HCT116 (cell line): ENCODE data around the gene EFCAB5. TPM values are rescaled to one million over a fixed set of nuclear protein-coding genes. Genes with fewer than 3 reads are reported as not detected.

Experiments used
- POLR2AphosphoS5 ChIP-seq: IDR thresholded peaks from 2 replicates; pipeline ENCODE4 v1.6.1; 2011; ENCODE audit warnings: mild to moderate bottlenecking, low read depth, low read length, moderate library complexity
- REST ChIP-seq: IDR thresholded peaks from 2 replicates; pipeline ENCODE4 v1.6.1; 2012; ENCODE audit warnings: low read depth
- SIN3A ChIP-seq: IDR thresholded peaks from 2 replicates; pipeline ENCODE4 v1.6.1; 2012; ENCODE audit warnings: low read depth
- SRF ChIP-seq: IDR thresholded peaks from 2 replicates; pipeline ENCODE4 v1.6.1; 2012; ENCODE audit warnings: low read depth
- ZNF274 ChIP-seq: fragments of 200-500 bp; sonication (Bioruptor generic); IDR thresholded peaks from 2 replicates; pipeline ENCODE4 v1.6.1; 2014; ENCODE audit warnings: mild to moderate bottlenecking, low read depth, low read length, inconsistent platforms
- total RNA-seq: library from RNA; stranded (reverse); gene quantifications from one replicate; pipeline ENCODE4 v1.2.1, GENCODE V29; 2021; ENCODE audit not compliant: unreplicated experiment
- TF ChIP-seq, protein P1 (sequence below), 3 experiments: fragments of 200-600 bp in 1 of 3; sonication (generic) in 1 of 3; IDR thresholded peaks in 2 of 3; conservative IDR thresholded peaks in 1 of 3; 2 replicates each; pipeline ENCODE4 v1.5.1; 2012 to 2017; ENCODE audit warnings: low read depth in 2 of 3, low read length in 2 of 3, antibody characterized with exemption in 1 of 3, borderline replicate concordance in 1 of 3, control low read depth in 1 of 3, mild to moderate bottlenecking in 1 of 3, mixed read lengths in 1 of 3, mixed run types in 1 of 3, moderate library complexity in 1 of 3; ENCODE audit not compliant: insufficient read depth in 1 of 3

EFCAB5 gene
- total RNA-seq, 1 experiment from 2014 or later = 0.17 TPM

- TF ChIP-seq REST = no peak
- no peak for TF ChIP-seq POLR2AphosphoS5
- no peak for TF ChIP-seq ZNF274
- no peak for TF ChIP-seq SIN3A
- TF ChIP-seq, protein P1, sequence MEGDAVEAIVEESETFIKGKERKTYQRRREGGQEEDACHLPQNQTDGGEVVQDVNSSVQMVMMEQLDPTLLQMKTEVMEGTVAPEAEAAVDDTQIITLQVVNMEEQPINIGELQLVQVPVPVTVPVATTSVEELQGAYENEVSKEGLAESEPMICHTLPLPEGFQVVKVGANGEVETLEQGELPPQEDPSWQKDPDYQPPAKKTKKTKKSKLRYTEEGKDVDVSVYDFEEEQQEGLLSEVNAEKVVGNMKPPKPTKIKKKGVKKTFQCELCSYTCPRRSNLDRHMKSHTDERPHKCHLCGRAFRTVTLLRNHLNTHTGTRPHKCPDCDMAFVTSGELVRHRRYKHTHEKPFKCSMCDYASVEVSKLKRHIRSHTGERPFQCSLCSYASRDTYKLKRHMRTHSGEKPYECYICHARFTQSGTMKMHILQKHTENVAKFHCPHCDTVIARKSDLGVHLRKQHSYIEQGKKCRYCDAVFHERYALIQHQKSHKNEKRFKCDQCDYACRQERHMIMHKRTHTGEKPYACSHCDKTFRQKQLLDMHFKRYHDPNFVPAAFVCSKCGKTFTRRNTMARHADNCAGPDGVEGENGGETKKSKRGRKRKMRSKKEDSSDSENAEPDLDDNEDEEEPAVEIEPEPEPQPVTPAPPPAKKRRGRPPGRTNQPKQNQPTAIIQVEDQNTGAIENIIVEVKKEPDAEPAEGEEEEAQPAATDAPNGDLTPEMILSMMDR (IDR thresholded peaks at IDR 0.05 in 2 of 3, conservative IDR thresholded peaks at IDR 0.05 in 1 of 3; ENCODE audit: borderline replicate concordance in 1 of 3, insufficient read depth in 1 of 3, low read depth in 2 of 3, low read length in 2 of 3) = no peak
- no peak for TF ChIP-seq SRF
These were observed 29.7 kb upstream of the EFCAB5 start (continued) for GRCh38 chr17:29911641-29912177.
